Lower leg skin (tissue), 3 donors: ENCODE measurements around the gene NEB.
"Not testable (repeated sequence)": the region's sequence is repeated elsewhere in the genome, so short reads cannot be mapped to it uniquely, and the experiment has no call there.

Source experiments
- POLR2A ChIP-seq, 2 donors: fragments of 450-650 bp; IDR thresholded peaks; one replicate each; pipeline ENCODE4 v1.6.1; 2016 to 2017; ENCODE audit warnings: antibody characterized with exemption in 2 of 2, mild to moderate bottlenecking in 1 of 2, moderate library complexity in 1 of 2
- TF ChIP-seq, protein P1 (sequence below), 3 donors: fragments of 450-650 bp; IDR thresholded peaks; one replicate each; pipeline ENCODE4 v1.5.1; 2016; ENCODE audit warnings: antibody characterized with exemption in 3 of 3, mild to moderate bottlenecking in 3 of 3, moderate library complexity in 2 of 3

DNA sequence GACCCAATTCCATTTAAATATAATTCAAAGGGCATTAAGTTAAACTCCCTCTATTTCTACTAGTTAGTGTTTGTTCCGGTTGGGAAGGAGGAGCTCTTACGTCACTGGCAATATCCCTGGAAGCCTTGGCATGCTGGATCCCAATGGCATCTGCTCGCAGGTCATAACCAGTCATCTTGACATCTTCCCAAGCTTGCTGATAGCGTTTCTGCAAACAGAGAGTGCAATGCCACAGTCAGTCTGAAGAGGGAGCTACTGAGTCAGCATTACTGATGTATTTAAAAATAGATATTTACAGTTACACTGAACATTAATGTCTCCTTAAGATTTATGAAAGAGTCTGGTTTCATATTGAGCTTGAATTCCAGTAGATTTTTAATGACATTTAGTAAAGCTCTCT, 153.6 kb downstream of the NEB start:
- TF ChIP-seq, protein P1, sequence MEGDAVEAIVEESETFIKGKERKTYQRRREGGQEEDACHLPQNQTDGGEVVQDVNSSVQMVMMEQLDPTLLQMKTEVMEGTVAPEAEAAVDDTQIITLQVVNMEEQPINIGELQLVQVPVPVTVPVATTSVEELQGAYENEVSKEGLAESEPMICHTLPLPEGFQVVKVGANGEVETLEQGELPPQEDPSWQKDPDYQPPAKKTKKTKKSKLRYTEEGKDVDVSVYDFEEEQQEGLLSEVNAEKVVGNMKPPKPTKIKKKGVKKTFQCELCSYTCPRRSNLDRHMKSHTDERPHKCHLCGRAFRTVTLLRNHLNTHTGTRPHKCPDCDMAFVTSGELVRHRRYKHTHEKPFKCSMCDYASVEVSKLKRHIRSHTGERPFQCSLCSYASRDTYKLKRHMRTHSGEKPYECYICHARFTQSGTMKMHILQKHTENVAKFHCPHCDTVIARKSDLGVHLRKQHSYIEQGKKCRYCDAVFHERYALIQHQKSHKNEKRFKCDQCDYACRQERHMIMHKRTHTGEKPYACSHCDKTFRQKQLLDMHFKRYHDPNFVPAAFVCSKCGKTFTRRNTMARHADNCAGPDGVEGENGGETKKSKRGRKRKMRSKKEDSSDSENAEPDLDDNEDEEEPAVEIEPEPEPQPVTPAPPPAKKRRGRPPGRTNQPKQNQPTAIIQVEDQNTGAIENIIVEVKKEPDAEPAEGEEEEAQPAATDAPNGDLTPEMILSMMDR (IDR thresholded peaks at IDR 0.05) = not testable (repeated sequence)
- not testable (repeated sequence) for TF ChIP-seq POLR2A (IDR thresholded peaks at IDR 0.05)
